Stimulated activated CD4-positive, alpha-beta T cell treated with anti-CD3 and anti-CD28 coated beads, Interleukin-12 subunit alpha, Interleukin-12 subunit beta, amount 100 ng/mL, for 4 hours (primary cell): ENCODE data around the gene PDAP1.
"Not testable (repeated sequence)": the region's sequence is repeated elsewhere in the genome, so short reads cannot be mapped to it uniquely, and the experiment has no call there.

Experiments
- DNase-seq: peaks from one replicate; pipeline ENCODE4 v3.0.0-alpha.2; 2020

Gene PDAP1

GRCh38 chr7:99395616-99396327 lies 12.6 kb downstream of the PDAP1 start:
- no peak for DNase-seq

GRCh38 chr7:99394188-99394502 lies 14.3 kb downstream of the PDAP1 start:
- DNase-seq = no peak

GRCh38 chr7:99393355-99394187 lies 14.8 kb downstream of the PDAP1 start:
- DNase-seq = no peak

GRCh38 chr7:99392659-99393354 lies 15.6 kb downstream of the PDAP1 start:
- DNase-seq = peak; percentile 72

GRCh38 chr7:99392046-99392445 lies 16.4 kb downstream of the PDAP1 start:
- DNase-seq = no peak

GRCh38 chr7:99390941-99391602 lies 17.3 kb downstream of the PDAP1 start:
- no peak for DNase-seq

- no peak for DNase-seq
Observed at GRCh38 chr7:99389772-99390171, 18.6 kb downstream of the PDAP1 start.

GRCh38 chr7:99387912-99388311 lies 20.5 kb downstream of the PDAP1 start:
- DNase-seq = no peak

GRCh38 chr7:99387239-99387635 lies 21.2 kb downstream of the PDAP1 start:
- not testable (repeated sequence) for DNase-seq

- DNase-seq = no peak
Observed at GRCh38 chr7:99386584-99387238, 21.7 kb downstream of the PDAP1 start.

GRCh38 chr7:99385564-99385963 lies 22.8 kb downstream of the PDAP1 start:
- no peak for DNase-seq

GRCh38 chr7:99384523-99384922 lies 23.9 kb downstream of the PDAP1 start:
- DNase-seq = no peak

- DNase-seq = no peak
Observed at GRCh38 chr7:99383791-99384370, 24.5 kb downstream of the PDAP1 start.

- no peak for DNase-seq
Observed at GRCh38 chr7:99383203-99383602, 25.2 kb downstream of the PDAP1 start.

GRCh38 chr7:99381664-99382075 lies 26.7 kb downstream of the PDAP1 start:
- no peak for DNase-seq

- DNase-seq = peak; percentile 77
Observed at GRCh38 chr7:99380823-99381663, 27.4 kb downstream of the PDAP1 start.

- peak; percentile 36 for DNase-seq
Observed at GRCh38 chr7:99380032-99380822, 28.2 kb downstream of the PDAP1 start.

GRCh38 chr7:99379693-99380031 lies 28.7 kb downstream of the PDAP1 start:
- DNase-seq = not testable (repeated sequence)

GRCh38 chr7:99379043-99379577 lies 29.3 kb downstream of the PDAP1 start:
- no peak for DNase-seq

- DNase-seq = peak; percentile 62
Observed at GRCh38 chr7:99375070-99375807, 33.2 kb downstream of the PDAP1 start.
